ENCODE measurements around the gene TTC23. TPM values are rescaled to one million over a fixed set of nuclear protein-coding genes. Genes with fewer than 3 reads are reported as not detected.

Gene TTC23
- total RNA-seq, 1 donor from 2014 or later = 32.3 TPM

- Mint-ChIP-seq H3K27me3 (ENCODE audit: low read depth) (no peaks in the 10 kb centered on the region), H3K27ac (no peak overlapping the region), H3K36me3 (peaks cover 18% of the 10 kb centered on the region), H3K4me1 (peaks cover 28% of the 10 kb centered on the region), H3K9me3 (no peaks in the 10 kb centered on the region), H3K4me3 (no peak overlapping the region)
- no peak for TF ChIP-seq CTCF (IDR thresholded peaks at IDR 0.05; ENCODE audit: unreplicated experiment)
- no peak for DNase-seq (ENCODE audit: low spot score in 2 of 2, unreplicated experiment in 2 of 2)
Measured at GRCh38 chr15:99130314-99130713, 119.1 kb downstream of the TTC23 start.

GRCh38 chr15:99129644-99130043 lies 119.7 kb downstream of the TTC23 start:
- no peak for TF ChIP-seq CTCF (IDR thresholded peaks at IDR 0.05; ENCODE audit: unreplicated experiment)
- Mint-ChIP-seq H3K27ac (no peak overlapping the region), H3K4me3 (no peak overlapping the region), H3K9me3 (no peaks in the 10 kb centered on the region), H3K27me3 (ENCODE audit: low read depth) (no peaks in the 10 kb centered on the region), H3K36me3 (peaks cover 17% of the 10 kb centered on the region), H3K4me1 (peaks cover 30% of the 10 kb centered on the region)
- DNase-seq (ENCODE audit: low spot score in 2 of 2, unreplicated experiment in 2 of 2) = no peak

- TF ChIP-seq CTCF (IDR thresholded peaks at IDR 0.05; ENCODE audit: unreplicated experiment) = no peak
- no peak for DNase-seq (ENCODE audit: low spot score in 2 of 2, unreplicated experiment in 2 of 2)
- Mint-ChIP-seq H3K27me3 (ENCODE audit: low read depth) (no peaks in the 10 kb centered on the region), H3K4me3 (no peak overlapping the region), H3K27ac (no peak overlapping the region), H3K36me3 (peaks cover 17% of the 10 kb centered on the region), H3K4me1 (peaks cover 38% of the 10 kb centered on the region), H3K9me3 (no peaks in the 10 kb centered on the region)
Measured at GRCh38 chr15:99128411-99128810, 121.0 kb downstream of the TTC23 start.

GRCh38 chr15:99127773-99128172 lies 121.6 kb downstream of the TTC23 start:
- TF ChIP-seq CTCF (IDR thresholded peaks at IDR 0.05; ENCODE audit: unreplicated experiment) = no peak
- DNase-seq (ENCODE audit: low spot score in 2 of 2, unreplicated experiment in 2 of 2) = no peak
- Mint-ChIP-seq H3K36me3 (peaks cover 17% of the 10 kb centered on the region), H3K27me3 (ENCODE audit: low read depth) (no peaks in the 10 kb centered on the region), H3K4me3 (no peak overlapping the region), H3K9me3 (no peaks in the 10 kb centered on the region), H3K27ac (no peak overlapping the region), H3K4me1 (peaks cover 38% of the 10 kb centered on the region)

GRCh38 chr15:99126930-99127329 lies 122.5 kb downstream of the TTC23 start:
- Mint-ChIP-seq H3K4me3 (no peak overlapping the region), H3K4me1 (peaks cover 35% of the 10 kb centered on the region), H3K27me3 (ENCODE audit: low read depth) (no peaks in the 10 kb centered on the region), H3K27ac (no peak overlapping the region), H3K9me3 (no peaks in the 10 kb centered on the region), H3K36me3 (peaks cover 17% of the 10 kb centered on the region)
- no peak for TF ChIP-seq CTCF (IDR thresholded peaks at IDR 0.05; ENCODE audit: unreplicated experiment)
- no peak for DNase-seq (ENCODE audit: low spot score in 2 of 2, unreplicated experiment in 2 of 2)

- Mint-ChIP-seq H3K36me3 (peaks cover 17% of the 10 kb centered on the region), H3K4me1 (peaks cover 43% of the 10 kb centered on the region), H3K27ac (no peak overlapping the region), H3K9me3 (no peaks in the 10 kb centered on the region), H3K4me3 (no peak overlapping the region), H3K27me3 (ENCODE audit: low read depth) (no peaks in the 10 kb centered on the region)
- no peak for DNase-seq (ENCODE audit: low spot score in 2 of 2, unreplicated experiment in 2 of 2)
- TF ChIP-seq CTCF (IDR thresholded peaks at IDR 0.05; ENCODE audit: unreplicated experiment) = no peak
Measured at GRCh38 chr15:99126131-99126588, 123.2 kb downstream of the TTC23 start.

All from mesothelial cell of epicardium (in vitro differentiated cells).